Rectal smooth muscle tissue (tissue), 1 donor: ENCODE data around the gene DIP2C.
A peak's percentile ranks its signal among the peaks of the same experiment; 100 is the strongest.
"Not testable (repeated sequence)": the region's sequence is repeated elsewhere in the genome, so short reads cannot be mapped to it uniquely, and the experiment has no call there.

Source experiments
- H3K27ac ChIP-seq: one replicate; pipeline ENCODE4 v1.7.0; 2013; ENCODE audit warnings: low read depth, low read length, inconsistent platforms
- H3K27me3 ChIP-seq: one replicate; pipeline ENCODE4 v1.7.0; 2013; ENCODE audit warnings: low read length; ENCODE audit not compliant: control insufficient read depth, insufficient read depth
- H3K36me3 ChIP-seq: one replicate; pipeline ENCODE4 v1.7.0; 2013; ENCODE audit warnings: low read length; ENCODE audit not compliant: control insufficient read depth, insufficient read depth
- H3K4me1 ChIP-seq: one replicate; pipeline ENCODE4 v1.7.0; 2013; ENCODE audit warnings: low read length; ENCODE audit not compliant: control insufficient read depth, insufficient read depth
- H3K4me3 ChIP-seq: one replicate; pipeline ENCODE4 v1.7.0; 2013; ENCODE audit warnings: low read length
- H3K9ac ChIP-seq: one replicate; pipeline ENCODE4 v1.7.0; 2013; ENCODE audit warnings: low read length

DIP2C gene

GRCh38 chr10:650441-650851 is 39.0 kb downstream of the DIP2C start:
- Histone ChIP-seq H3K27ac (peak overlapping the region; percentile 99), H3K9ac (peak overlapping the region; percentile 59), H3K27me3 (no peaks in the 10 kb centered on the region), H3K4me3 (peak overlapping the region; percentile 67), H3K36me3 (no peaks in the 10 kb centered on the region), H3K4me1 (peaks cover 25% of the 10 kb centered on the region)

GRCh38 chr10:649798-650440 is 39.5 kb downstream of the DIP2C start:
- H3K9ac ChIP-seq, result peak overlapping the region; percentile 59
- H3K36me3 ChIP-seq, result no peaks in the 10 kb centered on the region
- H3K27ac ChIP-seq, result peak overlapping the region; percentile 99
- peak overlapping the region; percentile 67 for H3K4me3 ChIP-seq
- no peaks in the 10 kb centered on the region for H3K27me3 ChIP-seq
- H3K4me1 ChIP-seq, result peaks cover 25% of the 10 kb centered on the region

DNA sequence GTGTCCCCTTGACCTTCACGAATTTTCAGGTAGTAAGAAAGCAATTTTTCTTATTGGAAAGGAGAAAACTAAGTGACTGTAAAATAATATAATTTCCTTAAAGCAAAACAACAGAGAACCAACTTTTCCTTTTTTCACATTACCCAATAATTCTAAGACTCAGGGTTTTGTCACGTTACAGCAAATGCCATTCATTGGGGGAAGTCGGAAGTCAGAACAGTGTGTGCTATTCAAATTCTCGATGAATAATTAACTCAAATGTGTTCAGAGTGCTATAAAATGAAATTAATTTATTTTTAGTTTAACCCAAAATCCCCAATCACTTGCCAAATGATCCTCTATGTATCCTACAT is 40.0 kb downstream of the DIP2C start:
- peaks cover 25% of the 10 kb centered on the region for H3K4me1 ChIP-seq
- no peak overlapping the region for H3K9ac ChIP-seq
- no peaks in the 10 kb centered on the region for H3K27me3 ChIP-seq
- H3K36me3 ChIP-seq, result no peaks in the 10 kb centered on the region
- H3K27ac ChIP-seq, result peak overlapping the region; percentile 99
- H3K4me3 ChIP-seq, result no peak overlapping the region

GRCh38 chr10:647019-647418 is 42.4 kb downstream of the DIP2C start:
- not testable (repeated sequence) for H3K27ac ChIP-seq, H3K27me3 ChIP-seq, H3K9ac ChIP-seq, H3K36me3 ChIP-seq, H3K4me3 ChIP-seq
- H3K4me1 ChIP-seq, result peaks cover 19% of the 10 kb centered on the region

DNA sequence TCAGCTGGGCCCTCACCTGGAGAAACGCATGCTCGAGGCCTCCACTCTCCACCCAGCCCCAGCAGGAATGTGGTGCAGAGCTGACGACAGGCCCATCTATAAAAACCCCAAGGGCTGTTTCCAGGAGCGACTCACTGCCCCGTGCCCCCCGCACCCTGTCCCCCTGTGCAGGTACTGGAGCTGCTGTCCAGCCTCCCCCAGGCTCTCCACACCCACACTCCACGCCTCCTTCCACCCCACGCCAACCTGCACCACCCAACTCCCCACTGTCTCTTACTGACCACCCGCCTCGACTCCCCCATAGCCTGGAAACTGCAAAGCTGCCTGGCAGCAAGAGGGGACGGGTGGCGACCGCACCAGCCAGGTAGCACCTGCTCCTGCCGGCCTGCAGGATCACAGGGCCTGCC is 43.3 kb downstream of the DIP2C start:
- Histone ChIP-seq H3K4me3 (no peak overlapping the region), H3K4me1 (peaks cover 16% of the 10 kb centered on the region), H3K27ac (peak overlapping the region; percentile 9), H3K36me3 (no peaks in the 10 kb centered on the region), H3K27me3 (no peaks in the 10 kb centered on the region), H3K9ac (no peak overlapping the region)

- no peak overlapping the region for H3K27ac ChIP-seq
- no peak overlapping the region for H3K4me3 ChIP-seq
- no peak overlapping the region for H3K9ac ChIP-seq
- peaks cover 6% of the 10 kb centered on the region for H3K4me1 ChIP-seq
- no peaks in the 10 kb centered on the region for H3K36me3 ChIP-seq
- H3K27me3 ChIP-seq, result no peaks in the 10 kb centered on the region
These were observed 44.5 kb downstream of the DIP2C start for GRCh38 chr10:644943-645334.

DNA sequence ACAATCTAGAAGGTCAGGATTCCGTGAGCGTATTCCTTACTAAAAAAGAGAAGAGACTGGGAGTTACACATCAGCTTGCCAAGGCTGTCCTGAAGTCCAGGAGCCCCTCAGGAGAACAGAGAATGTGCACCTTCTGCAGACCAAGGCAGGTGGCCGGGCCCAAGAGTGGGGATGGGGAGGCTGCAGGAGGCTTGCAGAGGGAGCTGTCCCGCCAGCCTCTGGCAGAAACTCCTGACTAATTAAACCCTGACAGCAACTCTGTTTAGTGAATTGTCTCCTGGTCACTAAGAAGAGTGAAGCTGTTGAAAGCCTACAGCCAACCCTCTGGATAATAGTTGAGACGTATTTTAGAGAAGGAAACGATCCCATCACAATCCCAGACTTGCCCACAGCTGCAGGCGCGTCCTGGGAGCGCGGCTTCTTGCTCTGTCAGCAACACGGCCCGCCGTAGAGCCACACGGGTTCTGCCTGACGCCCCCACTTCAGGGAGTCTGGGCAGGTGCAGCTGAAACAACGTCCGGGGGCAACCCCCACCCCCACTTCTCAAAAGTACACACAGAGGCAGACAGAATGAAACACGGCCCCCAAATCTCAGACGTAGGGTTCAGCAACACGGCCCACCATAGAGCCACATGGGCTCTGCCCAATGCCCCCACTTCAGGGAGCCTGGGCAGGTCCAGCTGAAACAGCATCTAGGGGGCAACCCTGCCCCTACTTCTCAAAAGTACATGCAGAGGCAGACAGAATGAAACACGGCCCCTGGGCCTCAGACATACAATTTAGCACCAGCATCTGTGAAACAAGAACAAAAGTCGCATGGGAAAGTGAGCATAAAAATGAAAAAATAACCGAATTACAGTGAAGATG is 45.2 kb downstream of the DIP2C start:
- Histone ChIP-seq H3K27me3 (no peaks in the 10 kb centered on the region), H3K4me1 (peaks cover 5% of the 10 kb centered on the region), H3K36me3 (no peaks in the 10 kb centered on the region), H3K9ac (no peak overlapping the region), H3K4me3 (no peak overlapping the region), H3K27ac (peak overlapping the region; percentile 38)

- Histone ChIP-seq H3K27me3 (no peaks in the 10 kb centered on the region), H3K4me1 (peaks cover 5% of the 10 kb centered on the region), H3K9ac (no peak overlapping the region), H3K4me3 (no peak overlapping the region), H3K36me3 (no peaks in the 10 kb centered on the region), H3K27ac (no peak overlapping the region)
These were observed 47.1 kb downstream of the DIP2C start for GRCh38 chr10:642186-642890.

GRCh38 chr10:641149-642010 is 48.1 kb downstream of the DIP2C start:
- Histone ChIP-seq H3K36me3 (no peaks in the 10 kb centered on the region), H3K4me1 (peaks cover 5% of the 10 kb centered on the region), H3K4me3 (no peak overlapping the region), H3K27ac (no peak overlapping the region), H3K27me3 (no peaks in the 10 kb centered on the region), H3K9ac (no peak overlapping the region)

GRCh38 chr10:640673-641045 is 48.8 kb downstream of the DIP2C start:
- H3K27ac ChIP-seq, result no peak overlapping the region
- peaks cover 5% of the 10 kb centered on the region for H3K4me1 ChIP-seq
- no peaks in the 10 kb centered on the region for H3K36me3 ChIP-seq
- H3K4me3 ChIP-seq, result no peak overlapping the region
- no peaks in the 10 kb centered on the region for H3K27me3 ChIP-seq
- no peak overlapping the region for H3K9ac ChIP-seq

- Histone ChIP-seq H3K27ac (no peak overlapping the region), H3K27me3 (no peaks in the 10 kb centered on the region), H3K9ac (no peak overlapping the region), H3K4me3 (no peak overlapping the region), H3K4me1 (peaks cover 8% of the 10 kb centered on the region), H3K36me3 (no peaks in the 10 kb centered on the region)
These were observed 49.5 kb downstream of the DIP2C start for GRCh38 chr10:639751-640672.
